IPS DF 4.7 (cell line): Measurements from ENCODE around the gene C3orf70.
"Not testable (repeated sequence)": the region's sequence is repeated elsewhere in the genome, so short reads cannot be mapped to it uniquely, and the experiment has no call there.

Experiments used
- DNase-seq: peaks from one replicate; pipeline ENCODE4 v3.0.0-alpha.2; 2013; ENCODE audit warnings: low spot score; ENCODE audit errors: extremely low read depth

The C3orf70 gene

GRCh38 chr3:185151101-185151963 is 1.5 kb downstream of the C3orf70 start:
- DNase-seq = no peak

GRCh38 chr3:185150561-185150960 is 2.3 kb downstream of the C3orf70 start:
- DNase-seq = no peak

GRCh38 chr3:185149591-185149990 is 3.3 kb downstream of the C3orf70 start:
- no peak for DNase-seq

- no peak for DNase-seq
These were observed 7.3 kb downstream of the C3orf70 start for GRCh38 chr3:185145511-185145910.

- no peak for DNase-seq
These were observed 8.1 kb downstream of the C3orf70 start for GRCh38 chr3:185144784-185145183.

- DNase-seq = no peak
These were observed 15.0 kb downstream of the C3orf70 start for GRCh38 chr3:185137821-185138220.

GRCh38 chr3:185134509-185134908 is 18.4 kb downstream of the C3orf70 start:
- no peak for DNase-seq

- DNase-seq = no peak
These were observed 21.1 kb downstream of the C3orf70 start for GRCh38 chr3:185131602-185132256.

- DNase-seq = no peak
These were observed 23.8 kb downstream of the C3orf70 start for GRCh38 chr3:185129083-185129482.

GRCh38 chr3:185126201-185126600 is 26.7 kb downstream of the C3orf70 start:
- no peak for DNase-seq

- no peak for DNase-seq
These were observed 32.7 kb downstream of the C3orf70 start for GRCh38 chr3:185120126-185120525.

- DNase-seq = no peak
These were observed 37.5 kb downstream of the C3orf70 start for GRCh38 chr3:185115371-185115770.

- DNase-seq = no peak
These were observed 38.1 kb downstream of the C3orf70 start for GRCh38 chr3:185114756-185115155.

- no peak for DNase-seq
These were observed 40.7 kb downstream of the C3orf70 start for GRCh38 chr3:185112186-185112585.

- DNase-seq = not testable (repeated sequence)
These were observed 43.8 kb downstream of the C3orf70 start for GRCh38 chr3:185109012-185109411.

GRCh38 chr3:185106256-185106890 is 46.5 kb downstream of the C3orf70 start:
- DNase-seq = not testable (repeated sequence)

- DNase-seq = no peak
These were observed 49.3 kb downstream of the C3orf70 start for GRCh38 chr3:185103359-185104127.

- DNase-seq = no peak
These were observed 58.2 kb downstream of the C3orf70 start for GRCh38 chr3:185094697-185095096.

- no peak for DNase-seq
These were observed 59.7 kb downstream of the C3orf70 start for GRCh38 chr3:185093116-185093515.

GRCh38 chr3:185090811-185091210 is 62.0 kb downstream of the C3orf70 start:
- DNase-seq = no peak

GRCh38 chr3:185089751-185090150 is 63.1 kb downstream of the C3orf70 start:
- no peak for DNase-seq
